ENCODE data around the gene OLFML1. TPM values are rescaled to one million over a fixed set of nuclear protein-coding genes. Genes with fewer than 3 reads are reported as not detected.
A peak's percentile ranks its signal among the peaks of the same experiment; 100 is the strongest.
"Not testable (repeated sequence)": the region's sequence is repeated elsewhere in the genome, so short reads cannot be mapped to it uniquely, and the experiment has no call there.

Gene OLFML1
- total RNA-seq, 1 donor = not detected

- Histone ChIP-seq H3K4me1 (ENCODE audit: insufficient read depth, low read length) (peaks cover 38% of the 10 kb centered on the region), H3K27me3 (ENCODE audit: insufficient read depth, low read length) (peaks cover 7% of the 10 kb centered on the region), H3K4me3 (ENCODE audit: low read length) (peak within 1 kb of the TSS; percentile 92), H3K9me3 (ENCODE audit: low read depth, low read length) (no peaks in the 10 kb centered on the region)
Observed at GRCh38 chr11:7513234-7514098, 28.2 kb downstream of the OLFML1 start, which contains the start of gene PPFIBP2. Gene PPFIBP2, plus strand, starts transcription at chr11:7513999. Its CDS starts 35,477 bp downstream, at chr11:7549476.

GRCh38 chr11:7514099-7514591 is 28.8 kb downstream of the OLFML1 start:
- Histone ChIP-seq H3K4me1 (ENCODE audit: insufficient read depth, low read length) (peaks cover 38% of the 10 kb centered on the region), H3K9me3 (ENCODE audit: low read depth, low read length) (no peaks in the 10 kb centered on the region), H3K4me3 (ENCODE audit: low read length) (peak overlapping the region; percentile 92), H3K27me3 (ENCODE audit: insufficient read depth, low read length) (peaks cover 7% of the 10 kb centered on the region)

GRCh38 chr11:7515447-7515886 is 30.2 kb downstream of the OLFML1 start:
- H3K4me3 ChIP-seq (ENCODE audit: low read length) = no peak overlapping the region
- H3K4me1 ChIP-seq (ENCODE audit: insufficient read depth, low read length) = peaks cover 48% of the 10 kb centered on the region
- H3K9me3 ChIP-seq (ENCODE audit: low read depth, low read length) = no peaks in the 10 kb centered on the region
- H3K27me3 ChIP-seq (ENCODE audit: insufficient read depth, low read length) = peaks cover 7% of the 10 kb centered on the region

GRCh38 chr11:7516475-7516874 is 31.2 kb downstream of the OLFML1 start:
- Histone ChIP-seq H3K4me1 (ENCODE audit: insufficient read depth, low read length) (peaks cover 52% of the 10 kb centered on the region), H3K27me3 (ENCODE audit: insufficient read depth, low read length) (peaks cover 7% of the 10 kb centered on the region), H3K4me3 (ENCODE audit: low read length) (no peak overlapping the region), H3K9me3 (ENCODE audit: low read depth, low read length) (no peaks in the 10 kb centered on the region)

- H3K9me3 ChIP-seq (ENCODE audit: low read depth, low read length); H3K27me3 ChIP-seq (ENCODE audit: insufficient read depth, low read length); H3K4me3 ChIP-seq (ENCODE audit: low read length): not testable (repeated sequence)
- peaks cover 52% of the 10 kb centered on the region for H3K4me1 ChIP-seq (ENCODE audit: insufficient read depth, low read length)
Observed at GRCh38 chr11:7517743-7518142, 32.4 kb downstream of the OLFML1 start.

GRCh38 chr11:7518811-7519562 is 33.7 kb downstream of the OLFML1 start:
- no peaks in the 10 kb centered on the region for H3K9me3 ChIP-seq (ENCODE audit: low read depth, low read length)
- H3K4me1 ChIP-seq (ENCODE audit: insufficient read depth, low read length) = peaks cover 60% of the 10 kb centered on the region
- no peak overlapping the region for H3K4me3 ChIP-seq (ENCODE audit: low read length)
- H3K27me3 ChIP-seq (ENCODE audit: insufficient read depth, low read length) = peaks cover 7% of the 10 kb centered on the region

- H3K4me1 ChIP-seq (ENCODE audit: insufficient read depth, low read length) = peaks cover 61% of the 10 kb centered on the region
- no peak overlapping the region for H3K4me3 ChIP-seq (ENCODE audit: low read length)
- H3K27me3 ChIP-seq (ENCODE audit: insufficient read depth, low read length) = peaks cover 2% of the 10 kb centered on the region
- H3K9me3 ChIP-seq (ENCODE audit: low read depth, low read length) = no peaks in the 10 kb centered on the region
Observed at GRCh38 chr11:7520011-7520942, 35.0 kb downstream of the OLFML1 start.

GRCh38 chr11:7520981-7521487 is 35.7 kb downstream of the OLFML1 start:
- H3K9me3 ChIP-seq (ENCODE audit: low read depth, low read length) = no peaks in the 10 kb centered on the region
- H3K4me3 ChIP-seq (ENCODE audit: low read length) = no peak overlapping the region
- H3K27me3 ChIP-seq (ENCODE audit: insufficient read depth, low read length) = no peaks in the 10 kb centered on the region
- peaks cover 59% of the 10 kb centered on the region for H3K4me1 ChIP-seq (ENCODE audit: insufficient read depth, low read length)

GRCh38 chr11:7522121-7522520 is 36.8 kb downstream of the OLFML1 start:
- Histone ChIP-seq H3K4me1 (ENCODE audit: insufficient read depth, low read length) (peaks cover 66% of the 10 kb centered on the region), H3K9me3 (ENCODE audit: low read depth, low read length) (no peaks in the 10 kb centered on the region), H3K27me3 (ENCODE audit: insufficient read depth, low read length) (no peaks in the 10 kb centered on the region), H3K4me3 (ENCODE audit: low read length) (no peak overlapping the region)

GRCh38 chr11:7522546-7522945 is 37.2 kb downstream of the OLFML1 start:
- no peak overlapping the region for H3K4me3 ChIP-seq (ENCODE audit: low read length)
- no peaks in the 10 kb centered on the region for H3K9me3 ChIP-seq (ENCODE audit: low read depth, low read length)
- H3K27me3 ChIP-seq (ENCODE audit: insufficient read depth, low read length) = no peaks in the 10 kb centered on the region
- peaks cover 70% of the 10 kb centered on the region for H3K4me1 ChIP-seq (ENCODE audit: insufficient read depth, low read length)

- Histone ChIP-seq H3K4me3 (ENCODE audit: low read length) (no peak overlapping the region), H3K9me3 (ENCODE audit: low read depth, low read length) (no peaks in the 10 kb centered on the region), H3K4me1 (ENCODE audit: insufficient read depth, low read length) (peaks cover 78% of the 10 kb centered on the region), H3K27me3 (ENCODE audit: insufficient read depth, low read length) (no peaks in the 10 kb centered on the region)
Observed at GRCh38 chr11:7523416-7524210, 38.3 kb downstream of the OLFML1 start.

- Histone ChIP-seq H3K27me3 (ENCODE audit: insufficient read depth, low read length) (no peaks in the 10 kb centered on the region), H3K9me3 (ENCODE audit: low read depth, low read length) (no peaks in the 10 kb centered on the region), H3K4me3 (ENCODE audit: low read length) (no peak overlapping the region), H3K4me1 (ENCODE audit: insufficient read depth, low read length) (peaks cover 86% of the 10 kb centered on the region)
Observed at GRCh38 chr11:7524462-7525235, 39.3 kb downstream of the OLFML1 start.

GRCh38 chr11:7525424-7525823 is 40.1 kb downstream of the OLFML1 start:
- no peaks in the 10 kb centered on the region for H3K27me3 ChIP-seq (ENCODE audit: insufficient read depth, low read length)
- no peaks in the 10 kb centered on the region for H3K9me3 ChIP-seq (ENCODE audit: low read depth, low read length)
- no peak overlapping the region for H3K4me3 ChIP-seq (ENCODE audit: low read length)
- H3K4me1 ChIP-seq (ENCODE audit: insufficient read depth, low read length) = peaks cover 80% of the 10 kb centered on the region

Measured in mononuclear cell (primary cell).